ENCODE data around the gene SPR.
A peak's percentile ranks its signal among the peaks of the same experiment; 100 is the strongest.

SPR gene

GRCh38 chr2:72887032-72887739 lies at the start of gene SPR:
TSS of gene SPR (plus strand) at chr2:72887408. CDS start at chr2:72887433, 25 bp downstream.
- Histone ChIP-seq H3K36me3 (ENCODE audit: control insufficient read depth, insufficient read depth, low read length) (no peaks in the 10 kb centered on the region), H3K4me3 (replicated peaks; ENCODE audit: low read depth, low read length) (peak within 1 kb of the TSS; percentile 62), H3K27me3 (replicated peaks; ENCODE audit: control insufficient read depth, insufficient read depth, low read length) (no peaks in the 10 kb centered on the region)
- TF ChIP-seq CTCF (IDR thresholded peaks at IDR 0.05; ENCODE audit: insufficient read depth, low read length, poor library complexity, severe bottlenecking) = no peak
- DNase-seq (ENCODE audit: extremely low read depth, insufficient read length) = peak; percentile 65

GRCh38 chr2:72840066-72840465 lies 47.1 kb upstream of the SPR start:
- DNase-seq (ENCODE audit: extremely low read depth, insufficient read length) = no peak
- Histone ChIP-seq H3K4me3 (replicated peaks; ENCODE audit: low read depth, low read length) (no peak overlapping the region), H3K36me3 (ENCODE audit: control insufficient read depth, insufficient read depth, low read length) (no peaks in the 10 kb centered on the region), H3K27me3 (replicated peaks; ENCODE audit: control insufficient read depth, insufficient read depth, low read length) (0 out of 2 replicates have a peak, but pooled peaks cover 2% of the 10 kb centered on the region)
- TF ChIP-seq CTCF (IDR thresholded peaks at IDR 0.05; ENCODE audit: insufficient read depth, low read length, poor library complexity, severe bottlenecking) = no peak

DNA sequence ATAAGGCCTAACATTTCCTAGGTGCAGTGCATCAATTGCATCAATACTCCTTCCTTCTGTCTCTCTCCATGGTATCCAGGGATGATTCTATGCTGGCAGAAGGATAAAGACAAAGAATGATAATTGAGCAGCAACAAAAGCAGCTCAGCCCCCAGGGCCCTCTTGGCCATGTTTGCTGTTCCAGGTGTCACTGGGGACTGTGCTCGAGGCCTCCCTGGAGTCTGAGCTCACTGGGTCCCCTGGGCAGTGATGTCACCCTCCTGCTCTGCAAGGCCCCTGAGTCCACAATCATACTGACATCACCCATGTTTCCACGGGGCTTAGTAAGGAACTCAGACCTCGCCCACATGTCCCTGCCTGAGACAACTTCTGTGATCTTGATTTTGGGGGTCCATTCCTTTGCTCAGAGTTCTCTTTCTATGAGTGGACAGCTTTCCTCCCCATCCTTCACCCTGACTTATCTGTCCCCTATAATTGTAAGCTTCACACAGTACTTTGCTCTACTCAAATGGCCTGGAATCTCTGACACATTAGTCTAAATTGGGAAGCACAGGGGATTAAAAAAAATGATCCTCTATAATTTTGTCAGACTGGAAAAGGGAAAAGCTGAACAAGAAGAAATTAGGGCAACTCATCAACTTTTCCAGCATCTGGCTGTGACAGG lies 45.6 kb upstream of the SPR start:
- Histone ChIP-seq H3K36me3 (ENCODE audit: control insufficient read depth, insufficient read depth, low read length) (no peaks in the 10 kb centered on the region), H3K27me3 (replicated peaks; ENCODE audit: control insufficient read depth, insufficient read depth, low read length) (no peaks in the 10 kb centered on the region), H3K4me3 (replicated peaks; ENCODE audit: low read depth, low read length) (no peak overlapping the region)
- no peak for DNase-seq (ENCODE audit: extremely low read depth, insufficient read length)
- TF ChIP-seq CTCF (IDR thresholded peaks at IDR 0.05; ENCODE audit: insufficient read depth, low read length, poor library complexity, severe bottlenecking) = no peak

DNA sequence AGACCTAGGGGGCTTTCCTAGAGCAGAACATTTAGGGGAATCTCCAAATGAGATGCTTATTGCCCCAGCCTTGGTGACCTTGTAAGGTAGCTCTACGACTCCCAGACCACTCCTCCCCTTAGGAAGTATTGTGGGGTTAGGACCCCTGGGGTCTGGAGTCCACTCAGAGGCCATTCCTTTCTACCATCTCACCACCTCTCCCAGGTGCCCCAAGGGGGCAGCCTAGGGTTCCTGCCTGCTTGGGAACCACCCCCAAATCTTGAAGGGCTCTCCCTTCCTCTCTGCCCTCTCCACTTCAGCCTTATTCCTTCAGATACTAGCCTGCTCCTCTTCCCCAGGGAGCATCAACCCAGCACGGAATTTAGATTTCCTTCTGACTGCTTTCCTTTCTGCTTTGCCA lies 43.9 kb upstream of the SPR start:
- no peak for TF ChIP-seq CTCF (IDR thresholded peaks at IDR 0.05; ENCODE audit: insufficient read depth, low read length, poor library complexity, severe bottlenecking)
- no peaks in the 10 kb centered on the region for H3K27me3 ChIP-seq (replicated peaks; ENCODE audit: control insufficient read depth, insufficient read depth, low read length)
- no peak overlapping the region for H3K4me3 ChIP-seq (replicated peaks; ENCODE audit: low read depth, low read length)
- no peak for DNase-seq (ENCODE audit: extremely low read depth, insufficient read length)
- no peaks in the 10 kb centered on the region for H3K36me3 ChIP-seq (ENCODE audit: control insufficient read depth, insufficient read depth, low read length)

GRCh38 chr2:72846171-72847095 lies 40.8 kb upstream of the SPR start:
- Histone ChIP-seq H3K36me3 (ENCODE audit: control insufficient read depth, insufficient read depth, low read length) (no peaks in the 10 kb centered on the region), H3K4me3 (replicated peaks; ENCODE audit: low read depth, low read length) (no peak overlapping the region), H3K27me3 (replicated peaks; ENCODE audit: control insufficient read depth, insufficient read depth, low read length) (no peaks in the 10 kb centered on the region)
- no peak for TF ChIP-seq CTCF (IDR thresholded peaks at IDR 0.05; ENCODE audit: insufficient read depth, low read length, poor library complexity, severe bottlenecking)
- no peak for DNase-seq (ENCODE audit: extremely low read depth, insufficient read length)

Data from GM06990 (cell line).